ENCODE results near the gene RELB. TPM values are rescaled to one million over a fixed set of nuclear protein-coding genes. Genes with fewer than 3 reads are reported as not detected.

The RELB gene
- total and polyA plus RNA-seq, 10 of the 15 experiments (the other 5 are each of a cell fraction or from before 2014, with no cell fraction given): 0.66 to 43.8 (median 12.8) TPM

GRCh38 chr19:45016388-45017314, 15.4 kb downstream of the RELB start (continued):
- TF ChIP-seq ELK1 (IDR thresholded peaks at IDR 0.05; ENCODE audit: low read depth, low read length): no peak
- TF ChIP-seq NFYA (IDR thresholded peaks at IDR 0.05; ENCODE audit: borderline replicate concordance, low read depth, low read length): no peak
- TF ChIP-seq REST (IDR thresholded peaks at IDR 0.05; ENCODE audit: low read depth, low read length): no peak
- no peak for TF ChIP-seq ZZZ3 (IDR thresholded peaks at IDR 0.05; ENCODE audit: control insufficient read depth, insufficient read length, low read depth)
- TF ChIP-seq ZNF687 (IDR thresholded peaks at IDR 0.05): no peak
- peak; percentile 71; the same call in 1 of the 2 replicates for TF ChIP-seq MAX (IDR thresholded peaks at IDR 0.05; ENCODE audit: low read depth, low read length)
- peak; percentile 92 for TF ChIP-seq TCF3 (IDR thresholded peaks at IDR 0.05; ENCODE audit: borderline replicate concordance, insufficient read depth, low read depth, low read length)
- TF ChIP-seq CUX1 (IDR thresholded peaks at IDR 0.05; ENCODE audit: insufficient replicate concordance, low read depth, low read length): peak; percentile 36
- no peak for TF ChIP-seq NRF1 (conservative IDR thresholded peaks at IDR 0.05; ENCODE audit: low read depth, low read length)
- TF ChIP-seq PAX5 (IDR thresholded peaks at IDR 0.05; ENCODE audit: borderline replicate concordance, low read depth, low read length): 0 out of 2 replicates have a peak, but pooled peaks have one; percentile 58
- no peak; the same call in 1 of the 2 replicates for TF ChIP-seq SMAD5 (IDR thresholded peaks at IDR 0.05; ENCODE audit: low read depth)
- TF ChIP-seq TAF1 (IDR thresholded peaks at IDR 0.05; ENCODE audit: borderline replicate concordance, low read depth, low read length): no peak
